ENCODE measurements around the gene BRD3OS.

DNA sequence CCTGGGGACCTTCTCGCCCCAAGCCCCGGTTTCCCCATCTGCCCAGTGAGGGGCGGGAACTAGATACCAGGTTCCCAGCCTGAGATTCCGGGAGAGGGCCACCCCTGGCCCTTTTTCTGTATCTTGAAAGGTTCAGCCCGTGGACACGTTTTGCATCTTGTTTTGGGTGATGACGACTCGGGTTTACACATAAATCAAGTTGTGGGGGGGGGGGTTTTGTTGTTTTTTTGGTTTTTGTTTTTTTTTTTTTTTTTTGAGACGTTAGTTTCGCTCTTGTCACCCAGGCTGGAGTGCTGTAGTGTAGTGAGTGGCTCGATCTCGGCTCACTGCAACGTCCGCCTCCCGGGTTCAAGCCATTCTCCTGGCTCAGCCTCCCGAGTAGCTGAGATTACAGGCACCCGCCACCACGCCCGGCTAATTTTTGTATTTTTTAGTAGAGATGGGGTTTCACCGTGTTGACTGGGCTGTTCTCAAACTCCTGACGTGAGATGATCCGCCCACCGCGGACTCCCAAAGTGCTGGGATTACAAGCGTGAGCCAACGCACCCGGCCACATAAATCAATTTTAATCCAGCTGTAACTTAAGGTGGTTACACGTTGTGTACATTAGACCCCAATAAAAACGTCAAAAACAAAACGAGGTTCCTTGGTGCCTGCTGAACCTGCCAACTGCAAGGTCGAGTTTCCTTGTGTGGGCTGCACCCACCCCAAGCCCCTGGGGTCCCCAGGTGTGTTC, 43.6 kb downstream of the BRD3OS start:
- TF ChIP-seq NFIC (IDR thresholded peaks at IDR 0.05; ENCODE audit: low read depth, low read length), result no peak
- no peak for TF ChIP-seq SUPT20H (IDR thresholded peaks at IDR 0.05; ENCODE audit: borderline replicate concordance, control insufficient read depth, low read depth, low read length)
- TF ChIP-seq POLR2AphosphoS2 (IDR thresholded peaks at IDR 0.05; ENCODE audit: low read depth, low read length), result no peak
- TF ChIP-seq EP300 (IDR thresholded peaks at IDR 0.05; ENCODE audit: borderline replicate concordance in 1 of 2, control insufficient read depth in 1 of 2, low read depth in 2 of 2, low read length in 2 of 2), result no peak
- no peak for TF ChIP-seq ATF2 (IDR thresholded peaks at IDR 0.05; ENCODE audit: low read length)
- no peak for TF ChIP-seq POLR2A (IDR thresholded peaks at IDR 0.05; ENCODE audit: low read depth, low read length)
- no peak for TF ChIP-seq SP1 (IDR thresholded peaks at IDR 0.05; ENCODE audit: low read depth, low read length)

Data from GM12878 (cell line).